Medulla oblongata (tissue), 1 donor: ENCODE data around the gene FAM168A.

ENCODE experiments used
- DNase-seq: peaks from one replicate; pipeline ENCODE4 v3.0.0-alpha.2; 2015; ENCODE audit errors: extremely low spot score

FAM168A gene

DNA sequence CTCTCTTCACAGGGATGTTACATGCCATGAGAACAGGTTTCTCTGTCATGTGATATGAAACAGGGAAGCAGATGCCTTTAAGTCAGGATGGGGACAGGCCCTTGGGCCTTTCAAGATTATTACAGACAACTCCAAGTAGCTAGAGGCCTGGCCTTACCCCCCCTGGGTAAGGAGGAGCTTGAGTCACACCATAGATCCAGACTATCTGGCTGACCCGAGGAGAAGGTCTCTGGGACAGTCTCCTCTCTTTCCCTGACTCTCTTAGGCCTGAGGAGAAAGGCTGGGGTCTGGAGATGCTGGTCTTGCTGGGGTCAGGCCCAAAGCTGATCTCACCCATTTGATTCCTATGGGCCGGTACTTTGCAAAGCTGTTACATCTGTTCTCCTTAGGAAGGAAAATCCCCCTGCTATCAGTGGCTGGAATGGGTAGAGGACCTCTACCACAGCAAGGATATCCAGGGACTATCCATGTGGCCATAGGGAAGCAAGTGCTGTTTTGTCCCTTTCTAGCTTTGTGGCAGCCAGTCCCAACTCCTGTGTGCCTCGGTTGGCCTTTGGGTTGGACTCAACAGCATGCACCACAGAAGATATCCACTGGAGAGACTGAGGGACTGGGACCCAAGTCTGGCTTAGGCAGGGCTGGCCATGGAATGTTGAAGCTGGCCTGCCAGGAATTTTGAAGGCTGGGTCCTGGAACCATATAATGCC, 196.5 kb downstream of the FAM168A start:
- DNase-seq = no peak

DNA sequence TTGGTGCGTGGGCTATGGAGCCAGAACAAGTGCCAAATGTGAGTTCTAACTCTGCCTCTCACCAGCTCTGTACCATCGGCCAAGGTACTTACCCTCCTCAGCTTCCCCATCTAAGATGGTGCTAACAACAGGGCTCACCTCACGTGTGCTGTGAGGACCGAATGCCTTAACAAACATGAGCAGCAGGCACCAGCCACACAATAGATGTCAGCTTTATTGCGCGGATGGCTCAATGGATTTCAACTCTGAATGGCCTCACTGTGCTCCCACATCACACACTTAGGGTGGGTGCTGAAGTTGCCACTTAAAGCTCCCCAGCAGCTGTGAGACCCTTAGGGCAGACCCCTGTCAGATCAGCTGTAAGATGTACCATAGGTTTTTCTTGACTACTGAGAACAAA, 197.6 kb downstream of the FAM168A start:
- DNase-seq = no peak

DNA sequence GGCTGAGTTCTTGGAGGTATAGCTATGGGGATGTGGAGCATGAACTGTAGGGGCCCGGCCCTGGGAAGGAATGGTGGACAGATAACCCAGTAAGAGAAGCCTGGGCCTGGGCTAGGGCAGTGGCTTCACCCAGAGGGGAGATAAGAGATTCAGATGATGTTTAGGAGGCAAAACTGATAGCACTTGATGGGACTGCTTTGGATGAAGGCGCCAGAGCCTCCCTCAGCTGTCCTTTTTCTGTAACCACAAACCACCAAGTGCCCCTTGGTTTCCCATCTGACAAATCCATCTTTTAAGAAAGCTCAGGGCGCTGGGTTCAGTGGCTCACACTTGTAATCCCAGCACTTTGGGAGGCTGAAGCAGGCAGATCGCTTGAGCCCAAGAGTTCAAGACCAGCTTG, 198.3 kb downstream of the FAM168A start:
- DNase-seq = no peak

DNA sequence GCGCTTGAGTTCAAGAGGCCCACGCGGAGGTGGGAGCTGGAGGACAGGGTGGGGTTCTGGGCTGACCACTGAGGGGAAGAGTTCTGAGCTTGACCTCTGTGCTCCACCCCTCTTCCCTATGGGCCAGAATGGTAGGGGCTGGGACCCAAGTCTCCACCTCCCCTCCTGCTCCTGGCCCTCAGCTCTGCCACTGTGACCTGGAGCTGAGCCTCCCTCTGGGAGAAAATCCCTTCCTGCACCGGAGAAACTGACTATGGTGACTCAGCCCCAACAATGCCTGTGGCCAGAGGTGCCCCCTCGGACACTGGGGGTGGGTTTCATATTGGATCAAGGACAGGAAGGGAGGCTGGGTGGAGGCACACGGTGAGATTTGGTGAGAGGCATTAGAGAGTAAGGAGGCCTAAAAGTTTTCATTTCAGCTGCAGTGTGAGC, 198.7 kb downstream of the FAM168A start:
- no peak for DNase-seq

DNA sequence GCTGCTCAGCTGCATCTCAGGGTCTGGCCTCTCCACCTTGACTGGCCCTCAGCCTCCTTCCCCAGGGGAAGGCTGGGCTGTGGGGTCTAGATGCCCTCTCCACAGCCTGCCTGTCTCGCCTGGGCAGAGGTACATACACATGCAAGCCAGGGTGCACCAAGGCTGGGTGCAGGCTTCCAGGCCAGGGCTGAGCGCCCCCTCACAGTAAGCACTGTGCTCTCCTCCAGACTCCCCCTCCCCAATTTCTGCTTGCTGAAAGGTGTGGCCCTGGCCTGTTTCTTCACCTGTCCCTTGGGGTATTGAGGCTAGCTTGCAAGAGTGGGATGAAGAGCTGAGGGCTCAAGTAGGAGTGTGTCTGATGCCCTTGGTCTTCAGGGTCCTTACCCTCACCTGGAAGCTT, 199.2 kb downstream of the FAM168A start:
- no peak for DNase-seq

DNA sequence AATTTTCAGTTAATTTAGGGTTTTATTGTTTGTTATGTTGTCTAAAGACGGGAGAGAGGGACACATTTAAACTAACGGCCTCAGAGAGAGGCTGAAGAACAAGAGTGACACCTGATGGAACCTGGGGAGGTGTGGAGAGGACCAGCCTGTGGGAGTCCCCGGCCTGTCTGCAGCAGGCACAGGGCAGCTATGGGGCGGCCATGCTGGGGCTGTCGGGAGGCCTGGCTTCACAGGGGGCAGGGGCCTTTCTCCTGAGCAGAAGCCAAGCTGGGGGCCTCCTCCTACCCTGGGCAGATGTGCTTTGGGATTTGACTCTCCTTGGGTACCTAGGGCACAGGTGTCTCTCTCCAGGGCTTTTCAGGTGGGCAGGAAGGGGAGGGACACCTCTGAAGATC, 199.8 kb downstream of the FAM168A start:
- DNase-seq = no peak

DNA sequence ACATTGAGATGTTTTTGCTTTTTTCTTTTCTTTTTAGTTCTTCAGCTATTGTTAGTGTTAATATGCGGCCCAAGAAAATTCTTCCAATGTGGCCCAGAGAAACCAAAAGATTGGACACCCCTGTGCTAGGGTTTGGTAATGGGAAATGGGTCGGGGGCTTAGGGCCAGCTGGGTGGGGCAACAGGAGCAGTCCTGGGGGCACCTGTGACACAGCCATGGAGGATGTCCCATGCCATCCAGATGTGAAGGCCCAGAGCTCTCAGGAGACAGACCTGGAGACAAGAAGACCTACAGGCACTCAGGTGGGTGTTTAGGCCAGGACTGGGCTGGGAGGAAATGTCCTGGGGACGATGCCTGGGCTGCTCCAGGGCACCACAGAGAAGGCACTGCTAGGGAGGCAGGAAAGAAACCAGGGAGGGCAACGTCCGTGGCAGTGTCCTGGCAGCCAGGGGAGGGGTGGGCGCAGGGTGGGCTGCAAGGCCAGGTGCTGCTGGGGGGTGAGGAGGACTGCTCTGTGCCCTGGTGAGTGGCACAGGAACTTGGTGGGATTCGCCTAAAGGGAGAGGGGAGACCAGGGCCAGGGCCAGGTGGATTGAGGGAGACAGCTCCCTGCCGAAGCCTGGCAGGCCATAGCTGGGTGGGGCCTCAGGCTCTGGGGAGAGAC, 200.3 kb downstream of the FAM168A start:
- DNase-seq = no peak

DNA sequence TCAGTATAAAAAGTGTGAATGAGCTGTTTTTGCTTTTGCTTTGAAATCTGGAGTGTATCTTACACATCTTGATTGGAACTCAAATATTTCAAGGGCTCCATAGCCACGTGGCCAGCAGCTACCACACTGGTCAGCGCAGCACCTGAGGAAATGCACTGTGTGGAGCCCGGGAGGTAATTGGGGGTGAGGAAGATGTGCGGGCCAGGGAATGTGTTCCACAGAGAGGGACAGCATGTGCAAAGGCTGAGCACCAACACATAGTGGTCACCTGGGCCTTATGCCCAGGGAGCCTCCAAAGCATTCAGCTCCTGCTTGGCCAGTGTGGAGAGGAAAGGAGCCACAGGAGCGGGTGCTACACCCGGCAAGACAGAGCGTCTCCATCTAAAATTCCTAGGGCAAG, 200.9 kb downstream of the FAM168A start:
- DNase-seq = peak; percentile 44

DNA sequence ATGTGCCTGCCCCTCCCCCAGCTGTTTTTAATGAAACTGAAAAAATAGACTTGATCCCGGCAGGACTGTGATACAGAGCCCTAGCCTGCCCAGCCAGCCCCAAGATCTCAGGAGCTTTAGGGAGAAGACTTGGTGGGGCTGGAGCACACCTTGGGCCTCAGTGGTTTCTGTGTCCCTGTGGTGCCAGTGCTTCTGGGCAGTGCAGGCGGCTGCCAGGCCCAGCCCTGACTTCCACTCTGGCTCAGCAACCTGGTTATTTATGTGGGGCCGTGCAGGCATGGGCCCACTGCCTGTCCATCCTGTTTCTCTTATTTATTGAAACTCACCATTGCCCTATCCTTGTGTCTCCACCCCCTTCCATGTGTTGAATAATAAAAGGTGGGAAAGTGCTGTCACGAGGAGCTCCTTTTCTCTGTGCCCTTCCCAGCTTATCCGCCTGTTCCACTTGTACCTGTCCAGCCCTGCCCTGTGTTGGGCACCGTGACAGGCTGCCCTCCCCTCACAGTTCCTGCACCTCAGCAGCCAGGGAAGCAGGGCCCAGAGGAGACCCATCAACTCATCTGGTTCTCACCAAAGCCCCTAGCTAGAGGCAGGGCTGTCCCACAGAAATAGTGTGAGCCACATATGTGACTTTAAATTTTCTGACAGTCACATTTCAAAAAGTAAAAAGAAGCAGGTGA, 201.5 kb downstream of the FAM168A start:
- DNase-seq = no peak

DNA sequence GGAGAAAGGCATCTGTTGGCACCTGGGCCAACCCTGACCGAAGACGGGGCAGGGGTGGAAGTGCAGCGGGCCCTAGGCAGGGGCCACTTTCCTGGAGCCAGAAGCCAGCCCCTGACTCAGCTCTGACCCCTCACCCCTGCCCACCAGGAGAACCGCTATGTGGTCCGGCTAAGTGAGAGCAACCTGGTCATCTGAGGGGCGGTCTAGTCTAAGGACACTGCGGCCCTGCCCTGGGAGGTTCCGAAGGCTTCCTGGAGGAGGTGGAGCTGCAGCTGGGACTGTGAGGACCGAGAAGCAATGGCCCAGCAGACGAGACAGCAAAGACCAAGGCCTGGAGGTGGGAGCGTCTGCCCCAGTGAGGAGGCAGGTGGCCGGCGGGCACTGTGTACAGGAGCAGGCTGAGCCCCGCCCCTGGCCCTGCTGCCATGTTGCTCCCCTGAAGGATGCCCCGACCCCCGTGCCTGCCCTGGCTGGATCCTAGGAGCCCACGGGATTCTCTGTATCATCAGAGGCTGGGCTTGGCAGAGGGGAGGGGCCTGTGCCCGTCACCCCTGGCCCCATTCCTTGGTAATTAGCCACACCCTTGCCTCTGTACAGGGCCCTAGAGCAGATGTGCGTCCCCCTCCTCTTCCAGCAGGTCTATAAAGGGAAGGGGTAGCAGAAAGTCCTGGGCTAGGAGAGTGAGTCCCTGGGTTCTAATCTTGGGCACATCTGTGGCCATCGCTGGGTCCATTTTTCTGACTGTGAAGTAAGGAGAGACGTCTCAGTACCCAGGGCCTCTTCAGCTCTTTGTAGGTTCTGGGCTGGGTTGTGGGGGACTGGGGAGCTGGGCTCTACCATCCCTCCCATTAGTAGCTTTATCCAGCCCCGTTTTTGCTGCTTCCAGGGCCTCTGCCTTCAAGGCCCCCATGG, 202.4 kb downstream of the FAM168A start:
- no peak for DNase-seq

DNA sequence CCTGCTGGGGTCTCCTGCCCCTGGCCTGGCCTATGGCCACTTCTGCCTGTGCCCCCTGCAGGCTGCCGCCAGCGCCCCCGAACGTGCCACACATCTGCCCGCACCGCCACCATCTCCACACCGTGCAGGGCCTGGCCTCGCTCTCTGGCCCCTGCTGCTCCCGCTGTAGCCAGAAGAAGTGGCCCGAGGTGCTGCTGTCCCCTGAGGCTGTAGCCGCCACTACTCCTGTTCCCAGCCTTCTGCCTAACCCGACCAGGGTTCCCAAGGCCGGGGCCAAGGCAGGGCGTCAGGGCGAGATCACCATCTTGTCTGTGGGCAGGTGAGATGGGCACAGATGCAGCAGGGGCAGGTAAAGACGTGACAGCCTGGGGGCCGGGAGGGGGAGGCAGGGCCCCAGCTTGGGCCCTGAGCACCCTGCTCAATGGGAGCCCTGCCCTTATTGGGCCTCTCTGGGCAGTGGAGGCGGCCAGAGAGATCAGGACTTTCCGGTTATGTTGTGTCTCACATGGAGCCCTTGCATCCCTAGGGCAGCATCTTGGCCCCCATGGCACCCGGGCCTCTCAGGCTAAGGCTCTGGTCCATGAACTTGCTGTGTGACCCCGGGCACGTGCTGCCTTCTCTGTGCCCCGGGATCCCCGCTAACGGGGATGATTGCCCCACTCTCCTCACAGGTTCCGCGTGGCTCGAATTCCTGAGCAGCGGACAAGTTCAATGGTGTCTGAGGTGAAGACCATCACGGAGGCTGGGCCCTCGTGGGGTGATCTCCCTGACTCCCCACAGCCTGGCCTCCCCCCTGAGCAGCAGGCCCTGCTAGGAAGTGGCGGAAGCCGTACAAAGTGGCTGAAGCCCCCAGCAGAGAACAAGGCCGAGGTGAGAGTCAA, 203.3 kb downstream of the FAM168A start:
- DNase-seq = no peak

DNA sequence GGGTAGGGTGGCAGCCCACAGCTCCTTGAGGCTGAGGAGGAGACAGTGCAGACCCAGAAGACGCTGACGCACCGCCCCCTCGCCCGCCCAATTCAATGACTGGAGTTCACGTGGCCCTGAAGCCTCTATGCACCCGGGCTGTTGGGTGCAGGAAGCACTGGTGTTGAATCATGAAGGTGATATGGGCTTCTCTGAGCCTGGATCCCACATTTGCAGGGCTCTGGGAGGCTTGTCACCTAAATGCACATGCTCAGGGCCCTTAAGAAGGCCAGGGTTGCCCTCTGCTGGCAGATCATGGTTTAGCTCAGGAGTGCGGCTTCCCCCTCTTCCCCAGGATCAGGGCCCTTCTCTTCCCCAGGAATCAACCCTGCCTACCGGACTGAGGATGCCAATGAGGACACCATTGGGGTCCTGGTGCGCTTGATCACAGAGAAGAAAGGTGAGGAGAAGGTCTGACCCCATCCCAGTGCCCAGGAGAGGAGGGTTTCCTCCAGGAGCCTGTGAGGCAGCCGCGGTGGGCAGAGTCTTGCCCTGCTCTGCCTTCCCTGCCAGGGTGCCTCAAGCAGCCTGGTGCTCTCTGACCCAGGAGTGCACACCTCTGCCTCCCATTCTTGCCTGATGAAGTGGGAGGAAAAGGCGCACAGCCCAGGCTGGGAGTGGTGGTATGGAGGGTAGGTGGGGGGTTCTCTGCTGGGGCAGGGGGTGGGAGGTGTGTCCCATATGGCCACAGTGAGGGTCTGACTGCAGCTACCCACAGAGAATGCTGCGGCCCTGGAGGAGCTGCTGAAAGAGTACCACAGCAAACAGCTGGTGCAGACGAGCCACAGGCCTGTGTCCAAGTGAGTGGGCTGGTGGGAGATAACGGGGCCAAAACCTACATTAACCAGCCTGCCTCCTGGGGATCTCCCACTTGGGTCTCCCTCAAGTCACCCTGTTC, 204.2 kb downstream of the FAM168A start:
- peak; percentile 83 for DNase-seq

DNA sequence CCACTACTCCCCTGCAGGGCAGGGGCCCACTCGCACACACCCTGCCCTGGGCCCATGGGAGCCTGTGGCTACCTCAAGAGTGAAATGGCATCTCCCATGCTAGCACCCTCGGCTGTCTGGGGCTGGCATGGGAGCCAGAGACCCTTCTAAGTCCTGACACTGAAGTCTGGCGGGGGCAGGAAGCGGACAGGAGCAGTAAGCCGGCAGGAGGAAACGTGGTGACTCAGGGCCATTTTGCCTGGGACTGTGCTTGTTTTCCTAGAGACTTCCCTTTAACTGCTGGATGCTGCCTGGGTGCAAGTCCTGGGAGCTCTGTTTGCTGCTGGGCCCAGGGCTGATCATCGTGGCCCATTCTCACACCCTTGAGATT, 204.9 kb downstream of the FAM168A start:
- no peak for DNase-seq

DNA sequence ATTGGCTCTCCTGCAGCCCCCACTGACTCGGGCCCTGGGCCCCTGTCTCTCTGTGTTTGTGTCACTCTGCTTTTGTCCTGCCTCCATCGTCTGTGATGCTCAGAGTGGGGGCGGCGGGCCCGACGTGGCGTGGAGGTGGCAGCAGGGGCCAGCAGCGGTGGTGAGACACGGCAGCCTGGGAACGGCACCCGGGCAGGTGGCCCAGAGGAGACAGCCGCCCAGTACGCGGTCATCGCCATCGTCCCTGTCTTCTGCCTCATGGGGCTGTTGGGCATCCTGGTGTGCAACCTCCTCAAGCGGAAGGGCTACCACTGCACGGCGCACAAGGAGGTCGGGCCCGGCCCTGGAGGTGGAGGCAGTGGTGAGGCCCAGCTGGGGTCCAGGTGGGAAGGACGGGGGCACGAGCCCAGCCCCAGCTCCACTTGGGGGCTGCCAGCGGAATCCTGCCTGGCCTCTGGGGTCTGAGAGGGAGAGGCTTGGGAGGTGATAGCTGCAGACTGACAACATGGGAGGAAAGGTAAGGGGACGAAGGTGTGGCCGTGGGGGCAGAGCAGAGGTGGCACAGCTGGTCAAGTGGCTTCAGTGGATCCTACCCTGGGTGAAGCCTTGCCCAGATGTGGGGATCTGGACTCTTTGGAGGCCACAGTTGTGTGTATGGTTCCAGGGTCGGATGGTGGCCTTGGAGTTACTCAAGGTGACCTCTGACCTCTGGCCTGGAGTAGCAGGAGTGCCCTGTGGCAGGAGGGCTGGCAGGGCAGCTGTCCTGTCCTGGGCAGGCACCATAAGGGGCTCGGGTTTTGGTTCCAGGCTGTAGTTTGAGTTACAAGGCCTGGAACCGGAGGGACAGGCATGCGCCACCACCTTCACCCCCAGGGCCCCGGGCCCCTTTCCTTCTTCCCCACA, 205.6 kb downstream of the FAM168A start:
- no peak for DNase-seq

DNA sequence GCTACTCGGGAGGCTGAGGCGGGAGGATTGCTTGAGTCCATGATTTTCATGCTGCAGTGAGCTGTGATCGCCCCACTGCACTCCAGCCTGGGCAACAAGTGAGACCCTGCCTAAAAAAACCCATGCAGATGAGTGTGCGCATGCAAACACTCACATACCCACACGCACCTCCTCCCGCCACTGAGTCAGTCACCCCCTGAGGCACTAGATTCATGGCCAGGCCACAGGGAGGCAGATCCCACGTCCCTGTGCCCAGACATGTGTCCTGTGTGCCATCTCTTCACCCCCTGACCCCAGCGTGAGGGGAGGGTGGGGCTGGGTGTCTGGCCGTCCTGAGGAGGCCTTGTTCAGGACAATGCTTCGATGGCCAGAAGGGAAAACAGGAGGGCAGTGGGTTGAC, 206.2 kb downstream of the FAM168A start:
- no peak for DNase-seq

DNA sequence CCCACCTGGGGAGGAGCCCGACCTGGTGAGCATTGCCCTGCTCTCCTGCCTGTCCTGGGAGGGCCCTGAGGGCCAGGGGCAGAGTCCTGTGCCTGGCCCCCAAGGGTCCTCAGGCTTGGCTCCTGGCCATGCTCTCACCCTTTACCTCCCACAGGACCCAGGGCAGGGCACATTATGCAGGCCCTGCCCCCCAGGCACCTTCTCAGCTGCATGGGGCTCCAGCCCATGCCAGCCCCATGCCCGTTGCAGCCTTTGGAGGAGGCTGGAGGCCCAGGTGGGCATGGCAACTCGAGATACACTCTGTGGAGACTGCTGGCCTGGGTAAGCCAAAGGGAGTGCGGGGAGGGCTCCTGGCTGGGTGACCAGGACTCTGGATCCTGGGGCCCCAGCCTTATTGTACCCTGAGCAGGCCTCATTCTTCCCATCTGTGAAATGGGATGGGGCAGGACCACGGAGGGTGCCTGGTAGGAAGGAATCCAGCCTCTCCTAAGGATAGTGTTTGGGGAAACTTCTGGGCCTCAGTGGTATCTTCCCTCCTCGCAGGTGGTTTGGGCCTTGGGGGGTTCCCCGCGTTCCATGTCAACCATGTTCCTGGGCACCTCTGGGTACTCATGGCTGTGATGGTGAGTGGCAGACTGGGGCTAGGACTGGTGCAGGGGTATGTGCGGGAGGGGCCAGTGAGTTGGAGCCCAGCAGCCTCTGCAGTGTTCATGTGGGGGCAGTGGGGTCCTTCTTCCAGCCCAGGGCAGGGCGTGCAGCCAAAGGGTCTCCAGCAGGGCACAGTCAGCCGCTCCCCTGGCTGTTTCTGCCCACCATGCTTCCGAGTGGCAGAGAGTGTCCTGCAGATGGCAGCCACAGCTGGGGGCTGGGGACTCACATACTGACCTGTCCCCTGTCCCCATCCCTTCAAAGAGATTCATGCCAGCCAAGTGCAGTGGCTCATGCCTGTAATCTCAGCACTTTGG, 207.0 kb downstream of the FAM168A start:
- DNase-seq = no peak

DNA sequence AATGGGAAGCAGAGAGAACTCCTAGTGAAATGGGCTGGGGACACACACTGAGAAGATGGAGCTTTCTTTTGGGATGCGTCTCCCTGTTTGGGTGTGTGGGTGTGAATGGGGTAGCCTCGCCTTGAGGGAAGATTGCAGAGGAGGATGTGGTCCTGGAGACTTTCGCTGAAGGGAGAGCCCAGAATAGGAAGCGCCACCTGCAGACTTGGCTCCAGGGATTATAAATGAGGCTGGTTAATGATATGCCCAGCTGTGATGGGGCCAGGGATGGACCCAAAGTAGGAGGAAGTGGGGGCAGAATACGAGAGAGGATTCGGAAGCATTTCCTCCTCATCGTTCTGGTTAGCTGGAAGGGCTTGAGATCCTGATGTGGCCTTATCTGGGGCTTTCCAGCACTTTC, 208.0 kb downstream of the FAM168A start:
- no peak for DNase-seq

DNA sequence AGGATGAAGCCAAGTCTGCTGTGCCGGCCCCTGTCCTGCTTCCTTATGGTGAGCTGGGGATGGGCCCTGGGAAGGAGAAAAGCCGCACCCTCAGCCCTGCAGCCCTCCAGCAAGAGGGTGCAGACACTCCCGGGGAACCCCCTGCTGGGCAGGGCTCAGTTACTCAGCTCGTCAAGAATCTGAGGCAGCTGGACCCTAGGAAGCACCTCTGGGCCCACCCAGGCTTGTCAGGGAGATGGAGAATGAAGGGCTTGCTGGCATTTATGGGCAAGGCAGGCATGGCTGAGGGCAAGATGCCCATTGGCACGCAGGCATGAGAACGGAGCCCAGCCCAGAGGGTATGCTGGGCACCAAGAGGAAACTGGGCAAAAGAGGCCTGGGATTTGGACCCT, 208.8 kb downstream of the FAM168A start:
- no peak for DNase-seq
